GM10266 (cell line): ENCODE measurements around the gene USP20.

ENCODE experiments used
- DNase-seq: peaks from one replicate; pipeline ENCODE4 v3.0.0; 2012; ENCODE audit errors: extremely low spot score
- TF ChIP-seq, protein P1 (sequence below): IDR thresholded peaks from 2 replicates; pipeline ENCODE4 v1.5.1; 2012; ENCODE audit warnings: mild to moderate bottlenecking, low read depth; ENCODE audit not compliant: control insufficient read depth, insufficient read depth; ENCODE audit errors: missing control alignments

Gene USP20

GRCh38 chr9:129876815-129877214 is 41.6 kb downstream of the USP20 start:
- TF ChIP-seq, protein P1, sequence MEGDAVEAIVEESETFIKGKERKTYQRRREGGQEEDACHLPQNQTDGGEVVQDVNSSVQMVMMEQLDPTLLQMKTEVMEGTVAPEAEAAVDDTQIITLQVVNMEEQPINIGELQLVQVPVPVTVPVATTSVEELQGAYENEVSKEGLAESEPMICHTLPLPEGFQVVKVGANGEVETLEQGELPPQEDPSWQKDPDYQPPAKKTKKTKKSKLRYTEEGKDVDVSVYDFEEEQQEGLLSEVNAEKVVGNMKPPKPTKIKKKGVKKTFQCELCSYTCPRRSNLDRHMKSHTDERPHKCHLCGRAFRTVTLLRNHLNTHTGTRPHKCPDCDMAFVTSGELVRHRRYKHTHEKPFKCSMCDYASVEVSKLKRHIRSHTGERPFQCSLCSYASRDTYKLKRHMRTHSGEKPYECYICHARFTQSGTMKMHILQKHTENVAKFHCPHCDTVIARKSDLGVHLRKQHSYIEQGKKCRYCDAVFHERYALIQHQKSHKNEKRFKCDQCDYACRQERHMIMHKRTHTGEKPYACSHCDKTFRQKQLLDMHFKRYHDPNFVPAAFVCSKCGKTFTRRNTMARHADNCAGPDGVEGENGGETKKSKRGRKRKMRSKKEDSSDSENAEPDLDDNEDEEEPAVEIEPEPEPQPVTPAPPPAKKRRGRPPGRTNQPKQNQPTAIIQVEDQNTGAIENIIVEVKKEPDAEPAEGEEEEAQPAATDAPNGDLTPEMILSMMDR = no peak
- no peak for DNase-seq

GRCh38 chr9:129878291-129878690 is 43.0 kb downstream of the USP20 start:
- no peak for DNase-seq
- TF ChIP-seq, protein P1 = no peak

GRCh38 chr9:129879103-129879699 is 43.9 kb downstream of the USP20 start:
- DNase-seq = no peak
- TF ChIP-seq, protein P1 = no peak

DNA sequence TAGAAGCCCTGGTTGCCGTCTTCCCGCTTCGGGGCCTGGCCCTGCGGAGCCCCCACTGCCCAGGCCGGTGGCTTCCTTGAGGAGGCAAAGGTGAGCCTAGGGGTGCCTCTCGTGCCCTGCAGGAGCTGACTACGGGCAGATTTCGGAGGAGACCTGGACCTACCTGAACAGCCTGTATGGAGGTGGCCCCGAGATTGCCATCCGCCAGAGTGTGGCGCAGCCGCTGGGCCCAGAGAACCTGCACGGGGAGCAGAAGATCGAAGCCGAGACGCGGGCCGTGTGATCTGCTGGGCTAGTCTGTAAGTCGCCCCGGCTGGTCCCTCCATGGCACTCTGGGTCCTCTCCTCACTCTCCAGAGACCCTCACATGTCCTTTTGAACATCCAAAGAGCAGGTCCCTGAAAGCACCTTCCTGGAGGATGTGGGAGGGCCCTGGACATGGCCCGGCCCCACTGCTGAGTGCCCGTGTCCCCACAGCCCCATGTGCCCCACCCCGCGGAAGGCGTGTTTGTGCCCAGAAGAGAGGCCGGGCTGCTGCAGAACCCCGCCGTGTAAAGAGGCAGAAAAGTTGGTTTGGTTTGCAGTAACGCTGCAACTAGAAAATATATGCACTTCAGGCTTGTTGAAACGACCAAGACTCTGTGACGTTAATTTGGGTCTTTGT is 44.9 kb downstream of the USP20 start:
- no peak for DNase-seq
- TF ChIP-seq, protein P1 = no peak

- TF ChIP-seq, protein P1 = no peak
- DNase-seq = no peak
Measured at GRCh38 chr9:129880654-129881546, 45.6 kb downstream of the USP20 start.

- no peak for DNase-seq
- TF ChIP-seq, protein P1 = no peak
Measured at GRCh38 chr9:129881547-129882324, 46.5 kb downstream of the USP20 start.
